ENCODE data around the gene SLC49A4. TPM values are rescaled to one million over a fixed set of nuclear protein-coding genes. Genes with fewer than 3 reads are reported as not detected.

SLC49A4 gene, protein sequence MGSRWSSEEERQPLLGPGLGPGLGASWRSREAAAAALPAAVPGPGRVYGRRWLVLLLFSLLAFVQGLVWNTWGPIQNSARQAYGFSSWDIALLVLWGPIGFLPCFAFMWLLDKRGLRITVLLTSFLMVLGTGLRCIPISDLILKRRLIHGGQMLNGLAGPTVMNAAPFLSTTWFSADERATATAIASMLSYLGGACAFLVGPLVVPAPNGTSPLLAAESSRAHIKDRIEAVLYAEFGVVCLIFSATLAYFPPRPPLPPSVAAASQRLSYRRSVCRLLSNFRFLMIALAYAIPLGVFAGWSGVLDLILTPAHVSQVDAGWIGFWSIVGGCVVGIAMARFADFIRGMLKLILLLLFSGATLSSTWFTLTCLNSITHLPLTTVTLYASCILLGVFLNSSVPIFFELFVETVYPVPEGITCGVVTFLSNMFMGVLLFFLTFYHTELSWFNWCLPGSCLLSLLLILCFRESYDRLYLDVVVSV
- total RNA-seq (2016; rRNA removed; fragmentation: Illumina TruSeq; extraction: Trizol): 9.4 and 16.3 TPM in 2 replicates
- total RNA-seq (2016; cell fraction: cytosol; rRNA removed; fragmentation: Illumina TruSeq; extraction: Trizol; ENCODE audit: low read depth): 2.0 and 2.7 TPM in 2 replicates
- 10.0 and 16.3 TPM in 2 replicates for total RNA-seq (2016; cell fraction: insoluble cytoplasmic fraction; rRNA removed; fragmentation: Illumina TruSeq; extraction: Trizol)
- total RNA-seq (2016; cell fraction: membrane; rRNA removed; fragmentation: Illumina TruSeq; extraction: Trizol): 6.0 and 6.2 TPM in 2 replicates
- 14.5 and 15.3 TPM in 2 replicates for total RNA-seq (2016; cell fraction: nucleus; rRNA removed; fragmentation: Illumina TruSeq; extraction: Trizol)
- 6.3 and 6.5 TPM in 2 replicates for polyA plus RNA-seq (2011; rRNA removed)
- 4.1 and 8.1 TPM in 2 replicates for polyA plus RNA-seq (2011; cell fraction: cytosol; rRNA removed)
- 2.3 and 3.4 TPM in 2 replicates for polyA plus RNA-seq (2011; cell fraction: nucleus; rRNA removed)
- polyA plus RNA-seq (2012): 5.2 and 7.3 TPM in 2 replicates
- polyA plus RNA-seq (2016; cell fraction: cytosol; fragmentation: Illumina TruSeq; extraction: Trizol; ENCODE audit: low read depth): 2.3 and 2.5 TPM in 2 replicates
- polyA plus RNA-seq (2016; cell fraction: insoluble cytoplasmic fraction; fragmentation: Illumina TruSeq; extraction: Trizol; ENCODE audit: low read depth): 8.2 and 8.5 TPM in 2 replicates
- polyA plus RNA-seq (2016; cell fraction: membrane; fragmentation: Illumina TruSeq; extraction: Trizol; ENCODE audit: low read depth): 3.9 and 5.1 TPM in 2 replicates
- 17.8 and 23.3 TPM in 2 replicates for polyA plus RNA-seq (2016; cell fraction: nucleus; fragmentation: Illumina TruSeq; extraction: Trizol; ENCODE audit: insufficient read depth, low read depth)
- 10.7 and 21.5 TPM in 2 replicates for polyA minus RNA-seq (2011; rRNA and poly(A)+ RNA removed; ENCODE audit: low replicate concordance)
- polyA minus RNA-seq (2011; cell fraction: cytosol; rRNA and poly(A)+ RNA removed): 8.0 and 9.1 TPM in 2 replicates
- 6.3 and 8.5 TPM in 2 replicates for polyA minus RNA-seq (2011; cell fraction: nucleus; rRNA and poly(A)+ RNA removed)
- Bru-seq, nascent RNA: percentile 61 among the genes with signal in this experiment
- percentile 57 among the genes with signal in this experiment for BruChase-seq, experiment 1, labeled RNA remaining after a 6-hour chase
- BruChase-seq, experiment 2, labeled RNA remaining after a 2-hour chase: percentile 55 among the genes with signal in this experiment
- long read RNA-seq, experiment 1, partial matches to known transcripts: 1 of 4 reads
- long read RNA-seq, experiment 1, other reads (novel, unspliced or antisense): 0 of 4 reads
- long read RNA-seq, experiment 2, transcript DIRC2-201 (9 exons, 3,596 nt): major isoform, 23 of 41 reads
- long read RNA-seq, experiment 2, partial matches to known transcripts: 15 of 41 reads
- long read RNA-seq, experiment 2, other reads (novel, unspliced or antisense): 3 of 41 reads

- no TSS peak for BruUV-seq (replicated peaks)
- H3K79me2 ChIP-seq (ENCODE audit: insufficient read depth, low read length): peaks cover 3% of the 10 kb centered on the region
- peaks cover 59% of the 10 kb centered on the region for H3K4me1 ChIP-seq (ENCODE audit: insufficient read depth, low read length)
- no peaks in the 10 kb centered on the region for H3K9me3 ChIP-seq (ENCODE audit: low read length)
- ChIA-PET POLR2A (interaction anchor here (0.8 to 1.3 kb wide), 2 partner anchors 11 kb away, joined by 3 read pairs; no protein-coding TSS in a partner anchor), CTCF (ENCODE audit: low intra/inter-chr PET ratio, low total read pairs) (no interaction called here)
- peak within 1 kb of the TSS; percentile 96 for H3K4me2 ChIP-seq (ENCODE audit: low read depth, low read length)
- in situ Hi-C loops (cut with HindIII; ENCODE audit: extremely low pct_ligation_motif_present, low pct_unique_long_range_greater_than_20kb): no loop called here
- no peaks in the 10 kb centered on the region for H4K20me1 ChIP-seq (ENCODE audit: insufficient read depth, low read length)
- DNase-seq (ENCODE audit: low spot score): peak; percentile 65
- peak within 1 kb of the TSS; percentile 86 for H3K27ac ChIP-seq (ENCODE audit: extremely low read length, insufficient read depth, low read length)
- H3K36me3 ChIP-seq (replicated peaks in 1 of 2; ENCODE audit: control insufficient read depth in 1 of 2, insufficient read depth in 2 of 2, low read length in 2 of 2): no peaks in the 10 kb centered on the region
- no peaks in the 10 kb centered on the region for H3K27me3 ChIP-seq (ENCODE audit: control insufficient read depth in 1 of 2, insufficient read depth in 2 of 2, low read length in 2 of 2)
- 0% methylated on average over 16 of the region's 84 CpGs for WGBS (ENCODE audit: low lambda C conversion rate)
- no peak for FAIRE-seq
- H3K4me3 ChIP-seq (replicated peaks in 1 of 3; ENCODE audit: insufficient read depth in 1 of 3, low read depth in 2 of 3, low read length in 3 of 3): peak within 1 kb of the TSS; percentile 68 to 83 (median 75)
- intact Hi-C loops (cut with micrococcal nuclease; ENCODE audit: unreplicated experiment): loop anchor here (2.0 kb wide), 1 partner anchor 40 kb away; no protein-coding TSS in a partner anchor
- H2AFZ ChIP-seq (ENCODE audit: low read length): peak within 1 kb of the TSS; percentile 32
- H3K9ac ChIP-seq (ENCODE audit: insufficient read depth, low read depth, low read length): peak within 1 kb of the TSS; percentile 80
- peak; percentile 92 for ATAC-seq
- TF ChIP-seq, protein P1, sequence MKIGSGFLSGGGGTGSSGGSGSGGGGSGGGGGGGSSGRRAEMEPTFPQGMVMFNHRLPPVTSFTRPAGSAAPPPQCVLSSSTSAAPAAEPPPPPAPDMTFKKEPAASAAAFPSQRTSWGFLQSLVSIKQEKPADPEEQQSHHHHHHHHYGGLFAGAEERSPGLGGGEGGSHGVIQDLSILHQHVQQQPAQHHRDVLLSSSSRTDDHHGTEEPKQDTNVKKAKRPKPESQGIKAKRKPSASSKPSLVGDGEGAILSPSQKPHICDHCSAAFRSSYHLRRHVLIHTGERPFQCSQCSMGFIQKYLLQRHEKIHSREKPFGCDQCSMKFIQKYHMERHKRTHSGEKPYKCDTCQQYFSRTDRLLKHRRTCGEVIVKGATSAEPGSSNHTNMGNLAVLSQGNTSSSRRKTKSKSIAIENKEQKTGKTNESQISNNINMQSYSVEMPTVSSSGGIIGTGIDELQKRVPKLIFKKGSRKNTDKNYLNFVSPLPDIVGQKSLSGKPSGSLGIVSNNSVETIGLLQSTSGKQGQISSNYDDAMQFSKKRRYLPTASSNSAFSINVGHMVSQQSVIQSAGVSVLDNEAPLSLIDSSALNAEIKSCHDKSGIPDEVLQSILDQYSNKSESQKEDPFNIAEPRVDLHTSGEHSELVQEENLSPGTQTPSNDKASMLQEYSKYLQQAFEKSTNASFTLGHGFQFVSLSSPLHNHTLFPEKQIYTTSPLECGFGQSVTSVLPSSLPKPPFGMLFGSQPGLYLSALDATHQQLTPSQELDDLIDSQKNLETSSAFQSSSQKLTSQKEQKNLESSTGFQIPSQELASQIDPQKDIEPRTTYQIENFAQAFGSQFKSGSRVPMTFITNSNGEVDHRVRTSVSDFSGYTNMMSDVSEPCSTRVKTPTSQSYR (CRISPR knock-in tag; IDR thresholded peaks at IDR 0.05; ENCODE audit: borderline replicate concordance): 0 out of 2 replicates have a peak, but pooled peaks have one; percentile 9
- TF ChIP-seq, protein P2, sequence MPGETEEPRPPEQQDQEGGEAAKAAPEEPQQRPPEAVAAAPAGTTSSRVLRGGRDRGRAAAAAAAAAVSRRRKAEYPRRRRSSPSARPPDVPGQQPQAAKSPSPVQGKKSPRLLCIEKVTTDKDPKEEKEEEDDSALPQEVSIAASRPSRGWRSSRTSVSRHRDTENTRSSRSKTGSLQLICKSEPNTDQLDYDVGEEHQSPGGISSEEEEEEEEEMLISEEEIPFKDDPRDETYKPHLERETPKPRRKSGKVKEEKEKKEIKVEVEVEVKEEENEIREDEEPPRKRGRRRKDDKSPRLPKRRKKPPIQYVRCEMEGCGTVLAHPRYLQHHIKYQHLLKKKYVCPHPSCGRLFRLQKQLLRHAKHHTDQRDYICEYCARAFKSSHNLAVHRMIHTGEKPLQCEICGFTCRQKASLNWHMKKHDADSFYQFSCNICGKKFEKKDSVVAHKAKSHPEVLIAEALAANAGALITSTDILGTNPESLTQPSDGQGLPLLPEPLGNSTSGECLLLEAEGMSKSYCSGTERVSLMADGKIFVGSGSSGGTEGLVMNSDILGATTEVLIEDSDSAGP (CRISPR knock-in tag; IDR thresholded peaks at IDR 0.05; ENCODE audit: borderline replicate concordance): peak; percentile 40; the same call in 1 of the 2 replicates
- no peak for TF ChIP-seq RELA (CRISPR knock-in tag; IDR thresholded peaks at IDR 0.05)
- TF ChIP-seq, protein P3, sequence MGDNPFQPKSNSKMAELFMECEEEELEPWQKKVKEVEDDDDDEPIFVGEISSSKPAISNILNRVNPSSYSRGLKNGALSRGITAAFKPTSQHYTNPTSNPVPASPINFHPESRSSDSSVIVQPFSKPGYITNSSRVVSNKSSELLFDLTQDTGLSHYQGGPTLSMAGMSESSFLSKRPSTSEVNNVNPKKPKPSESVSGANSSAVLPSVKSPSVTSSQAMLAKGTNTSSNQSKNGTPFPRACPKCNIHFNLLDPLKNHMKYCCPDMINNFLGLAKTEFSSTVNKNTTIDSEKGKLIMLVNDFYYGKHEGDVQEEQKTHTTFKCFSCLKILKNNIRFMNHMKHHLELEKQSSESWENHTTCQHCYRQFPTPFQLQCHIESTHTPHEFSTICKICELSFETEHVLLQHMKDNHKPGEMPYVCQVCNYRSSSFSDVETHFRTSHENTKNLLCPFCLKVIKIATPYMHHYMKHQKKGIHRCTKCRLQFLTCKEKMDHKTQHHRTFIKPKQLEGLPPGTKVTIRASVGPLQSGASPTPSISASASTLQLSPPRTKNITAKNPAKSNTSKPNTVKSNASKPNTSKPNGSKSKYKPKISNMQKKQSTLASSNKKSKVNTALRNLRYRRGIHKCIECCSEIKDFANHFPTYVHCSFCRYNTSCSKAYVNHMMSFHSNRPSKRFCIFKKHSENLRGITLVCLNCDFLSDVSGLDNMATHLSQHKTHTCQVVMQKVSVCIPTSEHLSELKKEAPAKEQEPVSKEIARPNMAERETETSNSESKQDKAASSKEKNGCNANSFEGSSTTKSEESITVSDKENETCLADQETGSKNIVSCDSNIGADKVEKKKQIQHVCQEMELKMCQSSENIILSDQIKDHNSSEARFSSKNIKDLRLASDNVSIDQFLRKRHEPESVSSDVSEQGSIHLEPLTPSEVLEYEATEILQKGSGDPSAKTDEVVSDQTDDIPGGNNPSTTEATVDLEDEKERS (CRISPR knock-in tag; IDR thresholded peaks at IDR 0.05): no peak
- TF ChIP-seq ZFP82 (CRISPR knock-in tag; IDR thresholded peaks at IDR 0.05; ENCODE audit: borderline replicate concordance): 0 out of 2 replicates have a peak, but pooled peaks have one; percentile 72
- no peak for TF ChIP-seq GATAD2A (CRISPR knock-in tag; IDR thresholded peaks at IDR 0.05)
Observed at GRCh38 chr3:122794779-122795673, at the start of gene SLC49A4. Gene SLC49A4 (plus strand): TSS chr3:122795069. CDS start chr3:122795193, 124 bp downstream.

Data from HepG2 (cell line).